NCI-H748 treated with DMSO at 0.1 percent for 48 hours (cell line): Measurements from ENCODE around the gene MAP3K1.
"Not testable (repeated sequence)": the region's sequence is repeated elsewhere in the genome, so short reads cannot be mapped to it uniquely, and the experiment has no call there.

Experiments used
- DNase-seq: peaks from one replicate; lab custom pipeline; 2025; lab: John Stamatoyannopoulos, UW

MAP3K1 gene

GRCh38 chr5:56814963-56815657 is at the start of gene MAP3K1:
TSS of gene MAP3K1 (plus strand) at chr5:56815549. CDS start at chr5:56815574, 25 bp downstream.
- peak; percentile 60 for DNase-seq

GRCh38 chr5:56766926-56767325 is 48.4 kb upstream of the MAP3K1 start:
- no peak for DNase-seq

- no peak for DNase-seq
Observed at GRCh38 chr5:56769875-56770604, 45.3 kb upstream of the MAP3K1 start.

GRCh38 chr5:56772767-56773166 is 42.6 kb upstream of the MAP3K1 start:
- DNase-seq, result no peak

GRCh38 chr5:56774957-56775356 is 40.4 kb upstream of the MAP3K1 start:
- no peak for DNase-seq

GRCh38 chr5:56776212-56776846 is 39.0 kb upstream of the MAP3K1 start:
- not testable (repeated sequence) for DNase-seq

- no peak for DNase-seq
Observed at GRCh38 chr5:56783261-56783660, 32.1 kb upstream of the MAP3K1 start.

GRCh38 chr5:56786346-56786745 is 29.0 kb upstream of the MAP3K1 start:
- DNase-seq, result no peak

GRCh38 chr5:56791396-56791795 is 24.0 kb upstream of the MAP3K1 start:
- no peak for DNase-seq

GRCh38 chr5:56798521-56798920 is 16.8 kb upstream of the MAP3K1 start:
- DNase-seq, result no peak

- no peak for DNase-seq
Observed at GRCh38 chr5:56800186-56800585, 15.2 kb upstream of the MAP3K1 start.

- no peak for DNase-seq
Observed at GRCh38 chr5:56801256-56801655, 14.1 kb upstream of the MAP3K1 start.

- no peak for DNase-seq
Observed at GRCh38 chr5:56802205-56802604, 13.1 kb upstream of the MAP3K1 start.

- DNase-seq, result no peak
Observed at GRCh38 chr5:56803025-56803424, 12.3 kb upstream of the MAP3K1 start.

GRCh38 chr5:56803894-56804293 is 11.5 kb upstream of the MAP3K1 start:
- DNase-seq, result no peak

GRCh38 chr5:56807679-56808078 is 7.7 kb upstream of the MAP3K1 start:
- no peak for DNase-seq

GRCh38 chr5:56808211-56808610 is 7.1 kb upstream of the MAP3K1 start:
- DNase-seq, result no peak

- DNase-seq, result no peak
Observed at GRCh38 chr5:56810826-56811225, 4.5 kb upstream of the MAP3K1 start.

GRCh38 chr5:56812110-56812509 is 3.2 kb upstream of the MAP3K1 start:
- no peak for DNase-seq

GRCh38 chr5:56813302-56813701 is 2.0 kb upstream of the MAP3K1 start:
- no peak for DNase-seq

- DNase-seq, result no peak
Observed at GRCh38 chr5:56814361-56814962, 887 bp upstream of the MAP3K1 start.

- no peak for DNase-seq
Observed at GRCh38 chr5:56815658-56816545, 553 bp downstream of the MAP3K1 start.
